HepG2 (cell line): Measurements from ENCODE around the gene XXYLT1. TPM values are rescaled to one million over a fixed set of nuclear protein-coding genes. Genes with fewer than 3 reads are reported as not detected.

Experiments
- ATAC-seq: fragments of 200-7000 bp; cut with Tn5 transposase; 3 replicates; pipeline ENCODE4 v1.9.1; 2020; ENCODE audit warnings: mild to moderate bottlenecking, moderate library complexity
- BruUV-seq: library from RNA; stranded (reverse); fragments of 400-500 nt; replicated peaks from 2 replicates; lab custom pipeline; 2021; lab: Mats Ljungman, UMichigan
- CTCF ChIA-PET: fragments of 300-600 bp; formaldehyde crosslinking; extraction: SDS; loops from one replicate; lab custom pipeline; 2021; ENCODE audit warnings: low total read pairs, inconsistent platforms, low intra/inter-chr PET ratio; lab: Yijun Ruan, JAX
- POLR2A ChIA-PET: fragments of 350-600 bp; sonication (Branson Sonifier 250); formaldehyde crosslinking; loops from one replicate; lab custom pipeline; 2020; ENCODE audit warnings: antibody characterized with exemption, inconsistent platforms; lab: Yijun Ruan, JAX
- DNase-seq: peaks from one replicate; pipeline ENCODE4 v3.0.0-alpha.2; 2015; ENCODE audit warnings: low spot score
- FAIRE-seq: peaks from 3 replicates; lab custom pipeline; 2011; peaks lifted over from hg19 to GRCh38; lab: Jason Lieb, UNC
- H2AFZ ChIP-seq: one replicate; pipeline ENCODE4 v1.6.1; 2011; ENCODE audit warnings: low read length, inconsistent platforms
- H3K27ac ChIP-seq: fragments of 300-600 bp; 3 replicates; pipeline ENCODE4 v1.8.0; 2011; ENCODE audit warnings: mixed run types, mild to moderate bottlenecking, mixed read lengths, low read length, inconsistent platforms; ENCODE audit not compliant: insufficient read depth; ENCODE audit errors: extremely low read length
- H3K27me3 ChIP-seq, 2 experiments: fragments of 200-600 bp in 1 of 2; 2 replicates in 1 of 2; 3 replicates in 1 of 2; pipeline versions ENCODE4 v1.6.0 to v1.8.0; 2011; ENCODE audit warnings: low read length in 2 of 2, mild to moderate bottlenecking in 2 of 2, moderate library complexity in 2 of 2, inconsistent platforms in 1 of 2; ENCODE audit not compliant: insufficient read depth in 2 of 2, control insufficient read depth in 1 of 2
- H3K36me3 ChIP-seq, 2 experiments: fragments of 200-600 bp in 1 of 2; replicated peaks in 1 of 2; 2 replicates in 1 of 2; 3 replicates in 1 of 2; pipeline versions ENCODE4 v1.5.1 to v1.8.0; 2011; ENCODE audit warnings: low read length in 2 of 2, inconsistent platforms in 1 of 2; ENCODE audit not compliant: insufficient read depth in 2 of 2, control insufficient read depth in 1 of 2
- H3K4me1 ChIP-seq: 2 replicates; pipeline ENCODE4 v1.5.1; 2012; ENCODE audit warnings: low read length, inconsistent platforms; ENCODE audit not compliant: insufficient read depth
- H3K4me2 ChIP-seq: 2 replicates; pipeline ENCODE4 v1.6.0; 2011; ENCODE audit warnings: low read depth, low read length, inconsistent platforms
- H3K4me3 ChIP-seq, 3 experiments: fragments of 200-600 bp in 1 of 3; sonication (generic), shearing (Covaris generic) in 1 of 3; replicated peaks in 1 of 3; 2 replicates each; pipeline ENCODE4 v1.5.1; 2011 to 2016; ENCODE audit warnings: low read length in 3 of 3, inconsistent platforms in 2 of 3, low read depth in 2 of 3, mild to moderate bottlenecking in 2 of 3, control low read depth in 1 of 3, mixed read lengths in 1 of 3; ENCODE audit not compliant: insufficient read depth in 1 of 3
- H3K79me2 ChIP-seq: one replicate; pipeline ENCODE4 v1.6.1; 2011; ENCODE audit warnings: low read length, inconsistent platforms; ENCODE audit not compliant: insufficient read depth
- H3K9ac ChIP-seq: 2 replicates; pipeline ENCODE4 v1.6.0; 2011; ENCODE audit warnings: mild to moderate bottlenecking, low read depth, low read length, inconsistent platforms; ENCODE audit not compliant: insufficient read depth
- H3K9me3 ChIP-seq: 2 replicates; pipeline ENCODE4 v1.5.1; 2012; ENCODE audit warnings: mild to moderate bottlenecking, low read length
- H4K20me1 ChIP-seq: 2 replicates; pipeline ENCODE4 v1.6.0; 2011; ENCODE audit warnings: inconsistent platforms, mild to moderate bottlenecking, low read length, moderate library complexity; ENCODE audit not compliant: insufficient read depth
- ZNF10 ChIP-seq: sonication (generic); formaldehyde crosslinking; IDR thresholded peaks from 2 replicates; pipeline ENCODE4 v1.4.0; 2020; ENCODE audit warnings: mild to moderate bottlenecking, low read depth, missing genetic modification reagents, borderline replicate concordance
- WGBS: methylation state at CpG from one replicate; pipeline ENCODE4 v1.1.6; 2017; ENCODE audit warnings: low lambda C conversion rate; 5-methylcytosine and 5-hydroxymethylcytosine counted together
- in situ Hi-C: cut with HindIII; loops from 2 replicates; pipeline ENCODE4 v1.10.0; 2017; ENCODE audit warnings: low pct_unique_long_range_greater_than_20kb; ENCODE audit not compliant: extremely low pct_ligation_motif_present
- intact Hi-C: fragments of 100-400 bp; cut with micrococcal nuclease; formaldehyde crosslinking; loops from one replicate; pipeline ENCODE4 v1.10.0; 2022; ENCODE audit not compliant: unreplicated experiment
- polyA plus RNA-seq, 8 experiments: library from polyadenylated mRNA; depleted of rRNA in 3 of 8; stranded (reverse) in 7 of 8; unstranded in 1 of 8; fragments of >200 nt; fragmentation: Illumina TruSeq in 4 of 8; extraction: Trizol in 4 of 8; gene quantifications; 2 replicates each; pipeline versions ENCODE4 v1.2.1 to v1.2.3, GENCODE V29; 2011 to 2016; ENCODE audit warnings: low read depth in 4 of 8, missing spikeins in 1 of 8, mixed read lengths in 1 of 8; ENCODE audit not compliant: insufficient read depth in 1 of 8
- total RNA-seq, 5 experiments: library from RNA; depleted of rRNA; stranded (reverse); fragments of >200 nt; fragmentation: Illumina TruSeq; extraction: Trizol; gene quantifications; 2 replicates each; pipeline ENCODE4 v1.2.3, GENCODE V29; 2016; ENCODE audit warnings: low read depth in 1 of 5
- TF ChIP-seq, protein P1 (sequence below): IDR thresholded peaks from 2 replicates; pipeline ENCODE4 v1.6.1; 2018; ENCODE audit warnings: missing genetic modification reagents, mild to moderate bottlenecking, missing compliant biosample characterization
- TF ChIP-seq, protein P2 (sequence below): sonication (generic); formaldehyde crosslinking; conservative IDR thresholded peaks from 2 replicates; pipeline ENCODE4 v1.8.1; 2023; ENCODE audit warnings: missing genetic modification reagents

XXYLT1 gene
- total and polyA plus RNA-seq, 2 of the 13 experiments (the other 11 are each of a cell fraction or from before 2014, with no cell fraction given): 17.7 to 19.0 TPM

DNA sequence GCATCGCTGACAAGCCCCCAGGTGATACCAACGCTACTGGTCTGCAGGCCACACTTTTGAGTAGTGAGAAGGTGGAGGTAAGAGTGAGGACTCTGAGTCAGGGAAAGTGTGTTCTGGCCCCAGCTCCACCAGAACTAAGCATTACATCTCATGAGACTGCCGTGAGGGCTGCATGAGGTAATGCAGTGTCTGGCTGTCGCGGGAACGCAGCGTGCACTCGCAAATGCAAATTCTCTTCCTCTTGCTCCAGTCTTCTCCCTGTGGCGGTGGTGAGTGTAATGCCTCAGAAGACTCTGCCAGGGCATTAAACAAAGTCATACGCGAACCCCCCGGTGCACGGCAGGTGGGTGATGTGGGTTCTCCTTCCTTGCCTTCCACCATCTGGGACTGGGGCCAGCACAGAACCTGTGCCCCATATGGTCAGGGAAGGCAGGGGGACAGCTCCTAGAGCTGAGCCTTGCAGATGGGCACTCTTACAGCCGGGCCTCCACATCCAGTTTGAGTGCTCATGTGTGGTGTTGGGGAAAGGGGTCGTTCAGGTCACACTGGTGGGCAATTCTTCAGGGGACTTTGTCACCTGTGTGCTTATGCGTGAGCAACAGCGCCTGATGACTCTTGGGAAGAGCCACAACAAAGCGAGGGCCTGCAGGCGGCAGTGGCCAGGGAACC lies 175.8 kb downstream of the XXYLT1 start:
- no TSS peak for BruUV-seq
- in situ Hi-C loops: no loop called here
- Histone ChIP-seq H4K20me1 (no peaks in the 10 kb centered on the region), H2AFZ (no peak overlapping the region), H3K27me3 (no peaks in the 10 kb centered on the region), H3K36me3 (0 out of 5 replicates have a peak, but pooled peaks cover 0 to 3% of the 10 kb centered on the region in 2 experiments), H3K9me3 (no peaks in the 10 kb centered on the region), H3K79me2 (no peaks in the 10 kb centered on the region), H3K9ac (no peak overlapping the region), H3K4me3 (no peak overlapping the region), H3K4me2 (no peak overlapping the region)
- DNase-seq: no peak
- intact Hi-C loops: no loop called here
- POLR2A ChIA-PET: no interaction called here
- no peak for ATAC-seq
- no peak for FAIRE-seq
- 97% methylated on average over 13 of the region's 19 CpGs for WGBS
- TF ChIP-seq, protein P1, sequence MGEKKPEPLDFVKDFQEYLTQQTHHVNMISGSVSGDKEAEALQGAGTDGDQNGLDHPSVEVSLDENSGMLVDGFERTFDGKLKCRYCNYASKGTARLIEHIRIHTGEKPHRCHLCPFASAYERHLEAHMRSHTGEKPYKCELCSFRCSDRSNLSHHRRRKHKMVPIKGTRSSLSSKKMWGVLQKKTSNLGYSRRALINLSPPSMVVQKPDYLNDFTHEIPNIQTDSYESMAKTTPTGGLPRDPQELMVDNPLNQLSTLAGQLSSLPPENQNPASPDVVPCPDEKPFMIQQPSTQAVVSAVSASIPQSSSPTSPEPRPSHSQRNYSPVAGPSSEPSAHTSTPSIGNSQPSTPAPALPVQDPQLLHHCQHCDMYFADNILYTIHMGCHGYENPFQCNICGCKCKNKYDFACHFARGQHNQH (CRISPR knock-in tag): no peak
- TF ChIP-seq, all 625 proteins: peak for 0
- CTCF ChIA-PET: no interaction called here
- Histone ChIP-seq H3K27ac (no peak overlapping the region), H3K4me1 (no peaks in the 10 kb centered on the region)

GRCh38 chr3:195094191-195094921 lies 176.6 kb downstream of the XXYLT1 start:
- POLR2A ChIA-PET: no interaction called here
- ATAC-seq (no peak), FAIRE-seq (no peak)

More at GRCh38 chr3:195094191-195094921, 176.6 kb downstream of the XXYLT1 start:
- no peaks in the 10 kb centered on the region for H3K9me3 ChIP-seq
- intact Hi-C loops (no loop called here), in situ Hi-C loops (no loop called here)
- no peak for DNase-seq
- BruUV-seq: no TSS peak
- 0 out of 5 replicates have a peak, but pooled peaks cover 0 to 3% of the 10 kb centered on the region in 2 experiments for H3K36me3 ChIP-seq
- no peak overlapping the region for H3K4me2 ChIP-seq
- H4K20me1 ChIP-seq: no peaks in the 10 kb centered on the region
- CTCF ChIA-PET: no interaction called here
- no peak overlapping the region for H2AFZ ChIP-seq
- H3K4me3 ChIP-seq: no peak overlapping the region
- WGBS: 89% methylated on average over 27 of the region's 32 CpGs
- no peaks in the 10 kb centered on the region for H3K79me2 ChIP-seq
- no peaks in the 10 kb centered on the region for H3K4me1 ChIP-seq
- no peak overlapping the region for H3K9ac ChIP-seq
- H3K27me3 ChIP-seq: no peaks in the 10 kb centered on the region
- no peak overlapping the region for H3K27ac ChIP-seq
- TF ChIP-seq, protein P2, sequence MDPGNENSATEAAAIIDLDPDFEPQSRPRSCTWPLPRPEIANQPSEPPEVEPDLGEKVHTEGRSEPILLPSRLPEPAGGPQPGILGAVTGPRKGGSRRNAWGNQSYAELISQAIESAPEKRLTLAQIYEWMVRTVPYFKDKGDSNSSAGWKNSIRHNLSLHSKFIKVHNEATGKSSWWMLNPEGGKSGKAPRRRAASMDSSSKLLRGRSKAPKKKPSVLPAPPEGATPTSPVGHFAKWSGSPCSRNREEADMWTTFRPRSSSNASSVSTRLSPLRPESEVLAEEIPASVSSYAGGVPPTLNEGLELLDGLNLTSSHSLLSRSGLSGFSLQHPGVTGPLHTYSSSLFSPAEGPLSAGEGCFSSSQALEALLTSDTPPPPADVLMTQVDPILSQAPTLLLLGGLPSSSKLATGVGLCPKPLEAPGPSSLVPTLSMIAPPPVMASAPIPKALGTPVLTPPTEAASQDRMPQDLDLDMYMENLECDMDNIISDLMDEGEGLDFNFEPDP: 0 out of 2 replicates have a peak, but pooled peaks have one; percentile 22
- no peak for TF ChIP-seq ZNF10 (CRISPR knock-in tag)
